PC-9 (cell line): ENCODE measurements around the gene RBM19. TPM values are rescaled to one million over a fixed set of nuclear protein-coding genes. Genes with fewer than 3 reads are reported as not detected.

Experiments used
- BruUV-seq: library from RNA; stranded (reverse); fragments of 400-500 nt; replicated peaks from 2 replicates; lab custom pipeline; 2021; lab: Mats Ljungman, UMichigan
- CTCF ChIA-PET: fragments of 300-600 bp; sonication (Branson Sonifier 250); formaldehyde crosslinking; loops from one replicate; lab custom pipeline; 2022; ENCODE audit warnings: antibody characterized with exemption; lab: Charles Lee
- POLR2A ChIA-PET: fragments of 300-600 bp; sonication (Branson Sonifier 250); formaldehyde crosslinking; loops from one replicate; lab custom pipeline; 2022; ENCODE audit warnings: antibody characterized with exemption; ENCODE audit not compliant: unreplicated experiment; lab: Charles Lee
- DNase-seq, 2 experiments: peaks; one replicate each; pipeline versions ENCODE4 v3.0.0 to v3.0.0-alpha.2; 2015 to 2022; ENCODE audit warnings: mixed read lengths in 1 of 2
- H2AFZ ChIP-seq: fragments of 200-600 bp; sonication (generic); 2 replicates; pipeline ENCODE4 v1.8.1; 2017; ENCODE audit warnings: antibody characterized with exemption
- H3F3A ChIP-seq: fragments of 200-600 bp; sonication (generic); 2 replicates; pipeline ENCODE4 v1.8.1; 2017; ENCODE audit warnings: antibody characterized with exemption, mild to moderate bottlenecking, low read depth; ENCODE audit not compliant: insufficient read depth
- H3K27ac ChIP-seq: fragments of 200-600 bp; sonication (generic); 2 replicates; pipeline ENCODE4 v1.6.1; 2016; ENCODE audit warnings: mixed run types
- H3K27me3 ChIP-seq: fragments of 200-600 bp; sonication (generic); 2 replicates; pipeline ENCODE4 v1.6.1; 2016; ENCODE audit warnings: low read depth, mixed run types; ENCODE audit not compliant: insufficient read depth
- H3K36me3 ChIP-seq: fragments of 200-600 bp; sonication (generic); 2 replicates; pipeline ENCODE4 v1.6.1; 2016; ENCODE audit warnings: low read depth, mixed run types
- H3K4me1 ChIP-seq: fragments of 200-600 bp; sonication (generic); replicated peaks from 2 replicates; pipeline ENCODE4 v1.6.1; 2016; ENCODE audit warnings: mixed run types; ENCODE audit not compliant: insufficient read depth
- H3K4me2 ChIP-seq: fragments of 200-600 bp; sonication (generic); 2 replicates; pipeline ENCODE4 v1.6.1; 2017; ENCODE audit warnings: mixed run types
- H3K4me3 ChIP-seq: fragments of 200-600 bp; sonication (generic); 2 replicates; pipeline ENCODE4 v1.6.1; 2016; ENCODE audit warnings: mixed run types
- H3K79me2 ChIP-seq: fragments of 200-600 bp; sonication (generic); 2 replicates; pipeline ENCODE4 v1.6.1; 2017; ENCODE audit warnings: low read depth, mixed run types
- H3K9me2 ChIP-seq: fragments of 200-600 bp; sonication (generic); 2 replicates; pipeline ENCODE4 v1.8.1; 2017; ENCODE audit warnings: mild to moderate bottlenecking; ENCODE audit not compliant: insufficient read depth
- H3K9me3 ChIP-seq: fragments of 200-600 bp; sonication (generic); 2 replicates; pipeline ENCODE4 v1.8.1; 2016; ENCODE audit warnings: low read depth; ENCODE audit not compliant: insufficient read depth
- H4K20me1 ChIP-seq: fragments of 200-600 bp; sonication (generic); 2 replicates; pipeline ENCODE4 v1.8.1; 2017; ENCODE audit not compliant: insufficient read depth
- CTCF ChIP-seq: fragments of 200-600 bp; sonication (generic); conservative IDR thresholded peaks from 2 replicates; pipeline ENCODE4 v1.6.1; 2017; ENCODE audit warnings: mixed run types, antibody characterized with exemption, mild to moderate bottlenecking, moderate library complexity
- EZH2 ChIP-seq: fragments of 200-600 bp; sonication (generic); IDR thresholded peaks from 2 replicates; pipeline ENCODE4 v1.8.0; 2017; ENCODE audit warnings: antibody characterized with exemption, low read depth
- intact Hi-C: fragments of 100-400 bp; cut with micrococcal nuclease; formaldehyde crosslinking; loops from one replicate; pipeline ENCODE4 v1.10.0; 2022; ENCODE audit not compliant: unreplicated experiment
- total RNA-seq: library from RNA; stranded (reverse); gene quantifications from 2 replicates; pipeline ENCODE4 v1.2.3, GENCODE V29; 2021

The RBM19 gene
- total RNA-seq, 1 experiment from 2014 or later: 23.8 TPM

- H3K4me2 ChIP-seq: no peak overlapping the region
- H3K4me3 ChIP-seq: no peak overlapping the region
- H3K27ac ChIP-seq: no peak overlapping the region
- H3K9me2 ChIP-seq: no peaks in the 10 kb centered on the region
- intact Hi-C loops: no loop called here
- H3K79me2 ChIP-seq: no peaks in the 10 kb centered on the region
- H3K4me1 ChIP-seq: no peaks in the 10 kb centered on the region
- TF ChIP-seq CTCF (no peak), EZH2 (no peak)
- H3K9me3 ChIP-seq: no peaks in the 10 kb centered on the region
- ChIA-PET CTCF (interaction anchor here (0.7 kb wide), 1 partner anchor 974 kb away, joined by 3 read pairs; no protein-coding TSS in a partner anchor), POLR2A (no interaction called here)
- H3K27me3 ChIP-seq: no peaks in the 10 kb centered on the region
- BruUV-seq: no TSS peak
- DNase-seq: no peak
- H4K20me1 ChIP-seq: no peaks in the 10 kb centered on the region
- no peak overlapping the region for H2AFZ ChIP-seq
- no peaks in the 10 kb centered on the region for H3K36me3 ChIP-seq
- no peaks in the 10 kb centered on the region for H3F3A ChIP-seq
Measured at GRCh38 chr12:113802966-113803758, 163.0 kb downstream of the RBM19 start.

GRCh38 chr12:113802000-113802749 lies 163.9 kb downstream of the RBM19 start:
- no peak overlapping the region for H2AFZ ChIP-seq
- H3K27me3 ChIP-seq: no peaks in the 10 kb centered on the region
- no peak for DNase-seq
- TF ChIP-seq CTCF (no peak), EZH2 (no peak)
- intact Hi-C loops: no loop called here
- H3K9me3 ChIP-seq: no peaks in the 10 kb centered on the region
- no TSS peak for BruUV-seq
- ChIA-PET CTCF (interaction anchor here (0.7 kb wide), 1 partner anchor 975 kb away, joined by 3 read pairs; no protein-coding TSS in a partner anchor), POLR2A (no interaction called here)
- H3K4me1 ChIP-seq: no peaks in the 10 kb centered on the region
- H3K79me2 ChIP-seq: no peaks in the 10 kb centered on the region
- no peak overlapping the region for H3K27ac ChIP-seq
- no peaks in the 10 kb centered on the region for H3K36me3 ChIP-seq
- no peaks in the 10 kb centered on the region for H3K9me2 ChIP-seq
- no peaks in the 10 kb centered on the region for H3F3A ChIP-seq
- H4K20me1 ChIP-seq: no peaks in the 10 kb centered on the region
- no peak overlapping the region for H3K4me3 ChIP-seq
- H3K4me2 ChIP-seq: no peak overlapping the region

GRCh38 chr12:113800201-113800600 lies 165.9 kb downstream of the RBM19 start:
- no peak for DNase-seq
- no peaks in the 10 kb centered on the region for H4K20me1 ChIP-seq
- H3K27ac ChIP-seq: no peak overlapping the region
- intact Hi-C loops: no loop called here
- H3K36me3 ChIP-seq: no peaks in the 10 kb centered on the region
- ChIA-PET POLR2A (no interaction called here), CTCF (no interaction called here)
- TF ChIP-seq EZH2 (no peak), CTCF (no peak)
- no peak overlapping the region for H3K4me3 ChIP-seq
- H3F3A ChIP-seq: no peaks in the 10 kb centered on the region
- no peaks in the 10 kb centered on the region for H3K4me1 ChIP-seq
- no peaks in the 10 kb centered on the region for H3K79me2 ChIP-seq
- H3K9me2 ChIP-seq: no peaks in the 10 kb centered on the region
- H3K4me2 ChIP-seq: no peak overlapping the region
- H2AFZ ChIP-seq: no peak overlapping the region
- no TSS peak for BruUV-seq
- H3K27me3 ChIP-seq: no peaks in the 10 kb centered on the region
- no peaks in the 10 kb centered on the region for H3K9me3 ChIP-seq
